Cardiac muscle cell (in vitro differentiated cells and primary cell): ENCODE results near the gene MICAL2. TPM values are rescaled to one million over a fixed set of nuclear protein-coding genes. Genes with fewer than 3 reads are reported as not detected.

Experiments
- DNase-seq, 2 donors: peaks; one replicate each; pipeline versions ENCODE4 v3.0.0 to v3.0.0-alpha.2; 2010 to 2017; ENCODE audit warnings: low read depth in 1 of 2, low spot score in 1 of 2
- H3K27ac ChIP-seq: fragments of 200-600 bp; sonication (generic); 2 replicates; pipeline ENCODE4 v1.5.1; 2016
- H3K27me3 ChIP-seq: fragments of 200-600 bp; sonication (generic); 2 replicates; pipeline ENCODE4 v1.6.0; 2016; ENCODE audit warnings: control low read depth
- H3K36me3 ChIP-seq: fragments of 200-600 bp; sonication (generic); 2 replicates; pipeline ENCODE4 v1.5.1; 2016; ENCODE audit warnings: control low read depth
- H3K4me1 ChIP-seq: fragments of 200-600 bp; sonication (generic); 2 replicates; pipeline ENCODE4 v1.8.1; 2017; ENCODE audit warnings: low read depth, mild to moderate bottlenecking, mixed run types
- H3K4me3 ChIP-seq: fragments of 200-600 bp; sonication (generic); 2 replicates; pipeline ENCODE4 v1.5.1; 2016; ENCODE audit warnings: mild to moderate bottlenecking
- H3K9me3 ChIP-seq: fragments of 200-600 bp; sonication (generic); 2 replicates; pipeline ENCODE4 v1.5.1; 2017; ENCODE audit warnings: low read depth, mild to moderate bottlenecking, control low read depth
- polyA plus RNA-seq: library from polyadenylated mRNA; unstranded; fragments of >200 nt; fragmentation: Nextera tagmentation; extraction: Ambion mirVana; gene quantifications from 2 replicates; pipeline ENCODE4 v1.2.1, GENCODE V29; 2016
- total RNA-seq: library from RNA; depleted of rRNA; stranded (reverse); fragments of >200 nt; gene quantifications from 2 replicates; pipeline ENCODE4 v1.2.3, GENCODE V29; 2016
- TF ChIP-seq, protein P1 (sequence below): IDR thresholded peaks from 2 replicates; pipeline ENCODE4 v1.5.1; 2012; ENCODE audit warnings: low read depth, mild to moderate bottlenecking, low read length

The MICAL2 gene
- total and polyA plus RNA-seq, 2 experiments from 2014 or later = 153 to 178 TPM

- Histone ChIP-seq H3K9me3 (no peaks in the 10 kb centered on the region), H3K27me3 (no peaks in the 10 kb centered on the region), H3K4me1 (peaks cover 14% of the 10 kb centered on the region), H3K27ac (peak overlapping the region; percentile 81), H3K4me3 (no peak overlapping the region), H3K36me3 (peaks cover 44% of the 10 kb centered on the region)
- DNase-seq = no peak
- TF ChIP-seq, protein P1, sequence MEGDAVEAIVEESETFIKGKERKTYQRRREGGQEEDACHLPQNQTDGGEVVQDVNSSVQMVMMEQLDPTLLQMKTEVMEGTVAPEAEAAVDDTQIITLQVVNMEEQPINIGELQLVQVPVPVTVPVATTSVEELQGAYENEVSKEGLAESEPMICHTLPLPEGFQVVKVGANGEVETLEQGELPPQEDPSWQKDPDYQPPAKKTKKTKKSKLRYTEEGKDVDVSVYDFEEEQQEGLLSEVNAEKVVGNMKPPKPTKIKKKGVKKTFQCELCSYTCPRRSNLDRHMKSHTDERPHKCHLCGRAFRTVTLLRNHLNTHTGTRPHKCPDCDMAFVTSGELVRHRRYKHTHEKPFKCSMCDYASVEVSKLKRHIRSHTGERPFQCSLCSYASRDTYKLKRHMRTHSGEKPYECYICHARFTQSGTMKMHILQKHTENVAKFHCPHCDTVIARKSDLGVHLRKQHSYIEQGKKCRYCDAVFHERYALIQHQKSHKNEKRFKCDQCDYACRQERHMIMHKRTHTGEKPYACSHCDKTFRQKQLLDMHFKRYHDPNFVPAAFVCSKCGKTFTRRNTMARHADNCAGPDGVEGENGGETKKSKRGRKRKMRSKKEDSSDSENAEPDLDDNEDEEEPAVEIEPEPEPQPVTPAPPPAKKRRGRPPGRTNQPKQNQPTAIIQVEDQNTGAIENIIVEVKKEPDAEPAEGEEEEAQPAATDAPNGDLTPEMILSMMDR = no peak
These were observed 105.7 kb downstream of the MICAL2 start for GRCh38 chr11:12216041-12216451.

GRCh38 chr11:12216671-12217374, 106.4 kb downstream of the MICAL2 start:
- DNase-seq = peak; percentile 45 to 80
- peaks cover 51% of the 10 kb centered on the region for H3K36me3 ChIP-seq
- peak overlapping the region; percentile 81 for H3K27ac ChIP-seq
- no peaks in the 10 kb centered on the region for H3K9me3 ChIP-seq
- peaks cover 14% of the 10 kb centered on the region for H3K4me1 ChIP-seq
- no peak overlapping the region for H3K4me3 ChIP-seq
- no peaks in the 10 kb centered on the region for H3K27me3 ChIP-seq
- TF ChIP-seq, protein P1 = no peak

GRCh38 chr11:12217879-12218278, 107.5 kb downstream of the MICAL2 start:
- H3K27me3 ChIP-seq = no peaks in the 10 kb centered on the region
- DNase-seq = no peak
- H3K4me1 ChIP-seq = peaks cover 14% of the 10 kb centered on the region
- TF ChIP-seq, protein P1 = no peak
- no peak overlapping the region for H3K4me3 ChIP-seq
- no peaks in the 10 kb centered on the region for H3K9me3 ChIP-seq
- peak overlapping the region; percentile 81 for H3K27ac ChIP-seq
- peaks cover 53% of the 10 kb centered on the region for H3K36me3 ChIP-seq

DNA sequence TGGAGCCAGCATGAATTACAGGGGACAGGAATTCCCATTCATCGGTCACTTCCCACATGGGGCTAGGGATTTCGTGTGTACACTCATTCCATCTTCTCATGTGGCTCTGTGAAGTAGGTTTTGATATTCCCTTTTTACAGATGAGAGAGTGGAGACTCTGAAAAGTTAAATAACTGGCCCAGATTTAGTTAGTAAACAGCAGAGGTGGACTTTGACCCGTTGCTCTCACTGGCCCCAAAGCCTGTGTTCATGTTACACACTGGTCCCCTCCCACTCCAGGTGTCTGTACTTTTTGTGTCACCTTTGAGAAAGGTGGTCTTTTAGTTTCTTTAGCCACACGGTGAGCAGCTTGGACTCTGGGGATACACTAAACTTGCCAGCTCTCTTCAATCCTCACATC, 108.5 kb downstream of the MICAL2 start:
- Histone ChIP-seq H3K4me1 (peaks cover 14% of the 10 kb centered on the region), H3K27ac (peak overlapping the region; percentile 27), H3K9me3 (no peaks in the 10 kb centered on the region), H3K27me3 (no peaks in the 10 kb centered on the region), H3K36me3 (peaks cover 50% of the 10 kb centered on the region), H3K4me3 (no peak overlapping the region)
- TF ChIP-seq, protein P1 = no peak
- DNase-seq = no peak

DNA sequence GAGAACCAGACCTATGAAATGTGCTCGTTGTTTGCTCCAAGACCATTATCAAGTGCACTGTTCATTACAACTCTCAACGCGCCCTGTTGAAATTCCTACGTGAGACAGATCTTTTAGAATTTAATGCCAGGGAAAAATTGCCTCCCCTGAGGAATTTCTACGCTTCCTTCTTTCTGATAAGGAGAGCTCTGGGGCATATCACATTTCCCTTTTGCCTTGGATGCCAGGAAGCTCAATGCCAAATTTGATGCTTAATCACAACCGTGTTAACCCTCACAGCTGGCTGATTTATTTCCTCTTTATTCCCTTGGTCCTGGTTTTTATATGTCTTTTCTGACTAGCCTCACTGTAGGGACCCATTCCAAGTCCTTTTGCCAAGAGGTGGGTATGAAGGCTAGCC, 109.4 kb downstream of the MICAL2 start:
- Histone ChIP-seq H3K27ac (peak overlapping the region; percentile 38), H3K27me3 (no peaks in the 10 kb centered on the region), H3K36me3 (peaks cover 46% of the 10 kb centered on the region), H3K4me1 (peaks cover 14% of the 10 kb centered on the region), H3K4me3 (no peak overlapping the region), H3K9me3 (no peaks in the 10 kb centered on the region)
- DNase-seq = peak; percentile 35 to 81
- TF ChIP-seq, protein P1 = no peak
